Measurements from ENCODE around the gene DERL2. TPM values are rescaled to one million over a fixed set of nuclear protein-coding genes. Genes with fewer than 3 reads are reported as not detected.
A peak's percentile ranks its signal among the peaks of the same experiment; 100 is the strongest.
"Not testable (repeated sequence)": the region's sequence is repeated elsewhere in the genome, so short reads cannot be mapped to it uniquely, and the experiment has no call there.

The DERL2 gene
- total RNA-seq, 1 donor from 2014 or later, result 79.4 TPM

- Mint-ChIP-seq H3K4me3 (peak overlapping the region; percentile 92), H3K4me1 (ENCODE audit: unreplicated experiment) (peaks cover 23% of the 10 kb centered on the region), H3K36me3 (peaks cover 24% of the 10 kb centered on the region), H3K9me3 (no peaks in the 10 kb centered on the region), H3K27me3 (no peaks in the 10 kb centered on the region), H3K27ac (peak overlapping the region; percentile 89)
- no peak for DNase-seq (ENCODE audit: extremely low spot score, unreplicated experiment)
- no peak for TF ChIP-seq CTCF (conservative IDR thresholded peaks at IDR 0.05)
Measured at GRCh38 chr17:5437721-5438317, 48.2 kb downstream of the DERL2 start.

GRCh38 chr17:5435781-5436315, 50.1 kb downstream of the DERL2 start:
- Mint-ChIP-seq H3K4me3 (peak overlapping the region; percentile 60), H3K4me1 (ENCODE audit: unreplicated experiment) (peaks cover 23% of the 10 kb centered on the region), H3K36me3 (peaks cover 39% of the 10 kb centered on the region)
- not testable (repeated sequence) for H3K27me3 Mint-ChIP-seq; H3K27ac Mint-ChIP-seq; H3K9me3 Mint-ChIP-seq; DNase-seq (ENCODE audit: extremely low spot score, unreplicated experiment)

GRCh38 chr17:5434984-5435383, 51.0 kb downstream of the DERL2 start:
- H3K9me3 Mint-ChIP-seq, result no peaks in the 10 kb centered on the region
- TF ChIP-seq CTCF (conservative IDR thresholded peaks at IDR 0.05), result no peak
- no peak for DNase-seq (ENCODE audit: extremely low spot score, unreplicated experiment)
- no peaks in the 10 kb centered on the region for H3K27me3 Mint-ChIP-seq
- H3K4me1 Mint-ChIP-seq (ENCODE audit: unreplicated experiment), result peaks cover 23% of the 10 kb centered on the region
- H3K4me3 Mint-ChIP-seq, result peak overlapping the region; percentile 25
- peak overlapping the region; percentile 51 for H3K27ac Mint-ChIP-seq
- peaks cover 43% of the 10 kb centered on the region for H3K36me3 Mint-ChIP-seq

GRCh38 chr17:5431949-5432556, 53.9 kb downstream of the DERL2 start:
- H3K4me3 Mint-ChIP-seq, result no peak overlapping the region
- H3K27ac Mint-ChIP-seq, result peak overlapping the region; percentile 66
- DNase-seq (ENCODE audit: extremely low spot score, unreplicated experiment), result no peak
- no peak for TF ChIP-seq CTCF (conservative IDR thresholded peaks at IDR 0.05)
- H3K36me3 Mint-ChIP-seq, result peaks cover 50% of the 10 kb centered on the region
- H3K9me3 Mint-ChIP-seq, result no peaks in the 10 kb centered on the region
- peaks cover 10% of the 10 kb centered on the region for H3K4me1 Mint-ChIP-seq (ENCODE audit: unreplicated experiment)
- no peaks in the 10 kb centered on the region for H3K27me3 Mint-ChIP-seq

GRCh38 chr17:5431234-5431633, 54.7 kb downstream of the DERL2 start:
- H3K4me3 Mint-ChIP-seq; DNase-seq (ENCODE audit: extremely low spot score, unreplicated experiment); H3K9me3 Mint-ChIP-seq; H3K4me1 Mint-ChIP-seq (ENCODE audit: unreplicated experiment); H3K27me3 Mint-ChIP-seq: not testable (repeated sequence)
- Mint-ChIP-seq H3K36me3 (peaks cover 49% of the 10 kb centered on the region), H3K27ac (peak overlapping the region; percentile 66)

GRCh38 chr17:5430413-5430999, 55.5 kb downstream of the DERL2 start:
- peaks cover 4% of the 10 kb centered on the region for H3K4me1 Mint-ChIP-seq (ENCODE audit: unreplicated experiment)
- peaks cover 46% of the 10 kb centered on the region for H3K36me3 Mint-ChIP-seq
- H3K27me3 Mint-ChIP-seq, result no peaks in the 10 kb centered on the region
- no peak overlapping the region for H3K4me3 Mint-ChIP-seq
- H3K27ac Mint-ChIP-seq, result peak overlapping the region; percentile 5
- H3K9me3 Mint-ChIP-seq, result no peaks in the 10 kb centered on the region
- no peak for TF ChIP-seq CTCF (conservative IDR thresholded peaks at IDR 0.05)
- no peak for DNase-seq (ENCODE audit: extremely low spot score, unreplicated experiment)

Data from type B pancreatic cell (in vitro differentiated cells).